K562 (cell line): ENCODE data around the gene TECPR1. TPM values are rescaled to one million over a fixed set of nuclear protein-coding genes. Genes with fewer than 3 reads are reported as not detected.

ENCODE experiments used
- ATAC-seq: fragments of 200-7000 bp; cut with Tn5 transposase; 3 replicates; pipeline ENCODE4 v1.9.1; 2020; ENCODE audit warnings: moderate library complexity
- BruUV-seq: library from RNA; stranded (reverse); fragments of 400-500 nt; replicated peaks from 2 replicates; lab custom pipeline; 2021; lab: Mats Ljungman, UMichigan
- CTCF ChIA-PET: fragments of 300-600 bp; formaldehyde crosslinking; extraction: SDS; loops from one replicate; lab custom pipeline; 2021; ENCODE audit warnings: low intra/inter-chr PET ratio; lab: Yijun Ruan, JAX
- POLR2A ChIA-PET: fragments of 300-600, 350-650 bp; sonication (Branson Sonifier 250); formaldehyde crosslinking; extraction: SDS; loops from one replicate; lab custom pipeline; 2021; ENCODE audit warnings: antibody characterized with exemption, inconsistent platforms; lab: Yijun Ruan, JAX
- DNase-seq, 4 experiments: peaks; one replicate each; pipeline versions ENCODE4 v3.0.0 to v3.0.0-alpha.2; 2011 to 2018; ENCODE audit warnings: low spot score in 3 of 4, mixed read lengths in 3 of 4; ENCODE audit errors: extremely low read depth in 1 of 4
- FAIRE-seq: peaks from 2 replicates; lab custom pipeline; 2011; peaks lifted over from hg19 to GRCh38; lab: Jason Lieb, UNC
- H2AFZ ChIP-seq: 2 replicates; pipeline ENCODE4 v1.6.0; 2011; ENCODE audit warnings: low read depth, low read length, control low read depth, inconsistent platforms
- H3K27ac ChIP-seq: fragments of 200-600 bp; 3 replicates; pipeline ENCODE4 v1.8.0; 2011; ENCODE audit warnings: low read depth, mild to moderate bottlenecking, control low read depth, inconsistent platforms, low read length, moderate library complexity, mixed read lengths; ENCODE audit errors: extremely low read depth
- H3K27me3 ChIP-seq, 2 experiments: fragments of 300-600 bp in 1 of 2; 2 replicates in 1 of 2; 3 replicates in 1 of 2; pipeline versions ENCODE4 v1.6.0 to v1.8.0; 2011; ENCODE audit warnings: inconsistent platforms in 2 of 2, low read length in 2 of 2, mild to moderate bottlenecking in 1 of 2, mixed read lengths in 1 of 2, moderate library complexity in 1 of 2; ENCODE audit not compliant: control insufficient read depth in 2 of 2, insufficient read depth in 2 of 2
- H3K36me3 ChIP-seq: fragments of 300-600 bp; 3 replicates; pipeline ENCODE4 v1.8.0; 2011; ENCODE audit warnings: mild to moderate bottlenecking, low read length, inconsistent platforms; ENCODE audit not compliant: control insufficient read depth, insufficient read depth
- H3K4me1 ChIP-seq, 2 experiments: fragments of 200-600 bp in 1 of 2; replicated peaks in 1 of 2; 2 replicates in 1 of 2; 3 replicates in 1 of 2; pipeline versions ENCODE4 v1.5.1 to v1.8.0; 2011; ENCODE audit warnings: inconsistent platforms in 2 of 2, low read length in 2 of 2, mild to moderate bottlenecking in 1 of 2, mixed read lengths in 1 of 2, moderate library complexity in 1 of 2; ENCODE audit not compliant: control insufficient read depth in 2 of 2, insufficient read depth in 2 of 2
- H3K4me2 ChIP-seq: 2 replicates; pipeline ENCODE4 v1.6.1; 2011; ENCODE audit warnings: low read length, control low read depth, inconsistent platforms, mixed read lengths; ENCODE audit not compliant: insufficient read depth
- H3K4me3 ChIP-seq: fragments of 200-600 bp; sonication (generic), shearing (Covaris generic); 2 replicates; pipeline ENCODE4 v1.5.1; 2016; ENCODE audit warnings: control low read depth, inconsistent platforms
- H3K79me2 ChIP-seq: fragments of 200-600 bp; 3 replicates; pipeline ENCODE4 v1.8.0; 2011; ENCODE audit warnings: low read length, inconsistent platforms; ENCODE audit not compliant: control insufficient read depth, insufficient read depth
- H3K9ac ChIP-seq, 2 experiments: 2 replicates each; pipeline versions ENCODE4 v1.6.0 to v1.6.1; 2011; ENCODE audit warnings: low read depth in 2 of 2, low read length in 2 of 2, control low read depth in 1 of 2, inconsistent platforms in 1 of 2, mild to moderate bottlenecking in 1 of 2, mixed read lengths in 1 of 2; ENCODE audit not compliant: insufficient read depth in 1 of 2
- H3K9me1 ChIP-seq: one replicate; pipeline ENCODE4 v1.6.0; 2011; ENCODE audit warnings: inconsistent platforms, mild to moderate bottlenecking, low read length, moderate library complexity; ENCODE audit not compliant: control insufficient read depth, insufficient read depth
- H3K9me3 ChIP-seq: replicated peaks from 2 replicates; pipeline ENCODE4 v1.5.1; 2011; ENCODE audit warnings: low read depth, low read length, inconsistent platforms; ENCODE audit not compliant: control insufficient read depth, insufficient read depth
- H4K20me1 ChIP-seq: replicated peaks from 2 replicates; pipeline ENCODE4 v1.6.1; 2011; ENCODE audit warnings: low read length, inconsistent platforms, mixed read lengths; ENCODE audit not compliant: control insufficient read depth, insufficient read depth
- BRCA1 ChIP-seq, 2 experiments: fragments of 450-650 bp in 1 of 2; sonication (generic) in 1 of 2; formaldehyde crosslinking in 1 of 2; IDR thresholded peaks; 2 replicates each; pipeline versions ENCODE4 v1.5.0 to v1.6.1; 2017 to 2020; ENCODE audit warnings: mild to moderate bottlenecking in 1 of 2, missing genetic modification reagents in 1 of 2
- CCNT2 ChIP-seq: IDR thresholded peaks from 2 replicates; pipeline ENCODE4 v1.6.1; 2011; ENCODE audit warnings: borderline replicate concordance, low read depth, mild to moderate bottlenecking, moderate library complexity, mixed read lengths, low read length; ENCODE audit not compliant: insufficient read length; ENCODE audit errors: extremely low read depth
- ELF2 ChIP-seq: fragments of 250-450 bp; sonication (Bioruptor Pico); IDR thresholded peaks from 2 replicates; pipeline ENCODE4 v1.5.0; 2021; ENCODE audit warnings: mild to moderate bottlenecking
- ILK ChIP-seq: fragments of 450-650 bp; IDR thresholded peaks from 2 replicates; pipeline ENCODE4 v1.6.1; 2016; ENCODE audit warnings: missing genetic modification characterization, low read depth, mild to moderate bottlenecking, missing compliant biosample characterization, moderate library complexity, borderline replicate concordance
- MEF2D ChIP-seq: conservative IDR thresholded peaks from 2 replicates; pipeline ENCODE4 v1.6.1; 2016; ENCODE audit warnings: low read depth, missing genetic modification characterization, missing compliant biosample characterization
- WGBS: fragments of 100-300 bp; shearing (Covaris generic); methylation state at CpG from one replicate; pipeline ENCODE4 v1.1.6; 2016; ENCODE audit warnings: low coverage, mixed read lengths; ENCODE audit not compliant: insufficient coverage; ENCODE audit errors: missing lambda C conversion rate; 5-methylcytosine and 5-hydroxymethylcytosine counted together
- in situ Hi-C: fragments of 300-500 bp; cut with MboI; formaldehyde crosslinking; loops from 4 replicates; pipeline ENCODE4 v1.15.0; 2018; ENCODE audit warnings: inconsistent platforms, mixed read lengths
- intact Hi-C: fragments of 100-400 bp; cut with micrococcal nuclease; formaldehyde crosslinking; loops from 2 replicates; pipeline ENCODE4 v1.14.2; 2022
- polyA plus RNA-seq, 8 experiments: library from polyadenylated mRNA; depleted of rRNA in 4 of 8; stranded (reverse) in 5 of 8; unstranded in 3 of 8; fragments of >200 nt; fragmentation: Nextera tagmentation in 2 of 8; fragmentation: Illumina TruSeq in 1 of 8; extraction: Ambion mirVana in 2 of 8; extraction: Trizol in 1 of 8; gene quantifications; 2 replicates each; pipeline versions ENCODE4 v1.2.1 to v1.2.3, GENCODE V29; 2011 to 2014; ENCODE audit warnings: inconsistent platforms in 1 of 8, missing spikeins in 1 of 8
- total RNA-seq, 7 experiments: library from RNA; depleted of rRNA in 6 of 7; stranded (reverse); fragments of >200 nt in 6 of 7; fragmentation: Illumina TruSeq in 2 of 7; extraction: Trizol in 2 of 7; gene quantifications; 2 replicates each; pipeline versions ENCODE4 v1.2.1 to v1.2.3, GENCODE V29; 2011 to 2021; ENCODE audit warnings: low replicate concordance in 1 of 7
- TF ChIP-seq, protein P1 (sequence below), 2 experiments: fragments of 450-650 bp in 1 of 2; IDR thresholded peaks; 2 replicates each; pipeline ENCODE4 v1.6.1; 2011 to 2017; ENCODE audit warnings: low read depth in 2 of 2, antibody characterized with exemption in 1 of 2, borderline replicate concordance in 1 of 2, low read length in 1 of 2, mild to moderate bottlenecking in 1 of 2, mixed read lengths in 1 of 2; ENCODE audit not compliant: control insufficient read depth in 1 of 2

The TECPR1 gene
- total and polyA plus RNA-seq, 9 of the 15 experiments (the other 6 are each of a cell fraction or from before 2014, with no cell fraction given): 0.17 to 15.0 (median 2.2) TPM

DNA sequence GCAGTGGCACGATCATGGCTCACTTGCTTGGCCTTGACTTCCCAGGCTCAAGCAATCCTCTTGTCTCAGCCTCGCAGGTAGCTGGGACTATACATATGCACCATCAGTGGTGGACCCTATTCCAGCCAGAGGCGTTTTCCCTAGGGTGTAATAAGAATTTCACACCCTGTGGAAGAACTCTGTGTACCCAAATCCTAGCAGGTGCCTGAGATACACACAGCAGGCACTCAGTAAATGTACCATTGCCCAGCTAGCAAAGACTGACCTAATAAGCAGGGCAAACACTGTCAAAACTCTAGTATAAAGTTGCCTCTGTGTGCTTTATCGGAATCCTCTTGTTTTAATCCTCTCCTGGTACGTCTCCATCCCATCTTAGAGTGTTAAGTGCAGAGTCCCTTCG lies 74.5 kb downstream of the TECPR1 start:
- ChIA-PET POLR2A (interaction anchor here (1.0 kb wide), 1 partner anchor 9 kb away, joined by 3 read pairs; no protein-coding TSS in a partner anchor), CTCF (no interaction called here)
- Histone ChIP-seq H3K27ac (no peak overlapping the region), H3K9ac (no peak overlapping the region), H3K4me2 (no peak overlapping the region), H3K4me1 (peaks cover 12 to 14% of the 10 kb centered on the region in 2 experiments), H3K79me2 (no peaks in the 10 kb centered on the region), H3K9me1 (peaks cover 13% of the 10 kb centered on the region), H3K9me3 (no peaks in the 10 kb centered on the region), H3K36me3 (peaks cover 35% of the 10 kb centered on the region), H2AFZ (no peak overlapping the region), H3K4me3 (no peak overlapping the region), H3K27me3 (no peaks in the 10 kb centered on the region), H4K20me1 (peaks cover 11% of the 10 kb centered on the region; the same call in 1 of the 2 replicates)
- FAIRE-seq (no peak), ATAC-seq (no peak), DNase-seq (no peak)
- no TSS peak for BruUV-seq
- intact Hi-C loops (no loop called here), in situ Hi-C loops (no loop called here)
- whole genome bisulfite sequencing: 77% methylated on average over 6 of the region's 6 CpGs
- TF ChIP-seq ELF2 (CRISPR knock-in tag): no peak
- no peak for TF ChIP-seq MEF2D (tag)
- TF ChIP-seq ILK (tag): no peak
- no peak for TF ChIP-seq BRCA1 (IDR thresholded peaks at IDR 0.05)
- no peak for TF ChIP-seq BRCA1 (CRISPR knock-in tag; IDR thresholded peaks at IDR 0.05)
- TF ChIP-seq, protein P1, sequence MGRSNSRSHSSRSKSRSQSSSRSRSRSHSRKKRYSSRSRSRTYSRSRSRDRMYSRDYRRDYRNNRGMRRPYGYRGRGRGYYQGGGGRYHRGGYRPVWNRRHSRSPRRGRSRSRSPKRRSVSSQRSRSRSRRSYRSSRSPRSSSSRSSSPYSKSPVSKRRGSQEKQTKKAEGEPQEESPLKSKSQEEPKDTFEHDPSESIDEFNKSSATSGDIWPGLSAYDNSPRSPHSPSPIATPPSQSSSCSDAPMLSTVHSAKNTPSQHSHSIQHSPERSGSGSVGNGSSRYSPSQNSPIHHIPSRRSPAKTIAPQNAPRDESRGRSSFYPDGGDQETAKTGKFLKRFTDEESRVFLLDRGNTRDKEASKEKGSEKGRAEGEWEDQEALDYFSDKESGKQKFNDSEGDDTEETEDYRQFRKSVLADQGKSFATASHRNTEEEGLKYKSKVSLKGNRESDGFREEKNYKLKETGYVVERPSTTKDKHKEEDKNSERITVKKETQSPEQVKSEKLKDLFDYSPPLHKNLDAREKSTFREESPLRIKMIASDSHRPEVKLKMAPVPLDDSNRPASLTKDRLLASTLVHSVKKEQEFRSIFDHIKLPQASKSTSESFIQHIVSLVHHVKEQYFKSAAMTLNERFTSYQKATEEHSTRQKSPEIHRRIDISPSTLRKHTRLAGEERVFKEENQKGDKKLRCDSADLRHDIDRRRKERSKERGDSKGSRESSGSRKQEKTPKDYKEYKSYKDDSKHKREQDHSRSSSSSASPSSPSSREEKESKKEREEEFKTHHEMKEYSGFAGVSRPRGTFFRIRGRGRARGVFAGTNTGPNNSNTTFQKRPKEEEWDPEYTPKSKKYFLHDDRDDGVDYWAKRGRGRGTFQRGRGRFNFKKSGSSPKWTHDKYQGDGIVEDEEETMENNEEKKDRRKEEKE (IDR thresholded peaks at IDR 0.05; ENCODE audit: borderline replicate concordance in 1 of 2, control insufficient read depth in 1 of 2, low read depth in 2 of 2, low read length in 1 of 2): no peak
- no peak for TF ChIP-seq CCNT2
